ENCODE data around the gene KLHDC9.

Gene KLHDC9

GRCh38 chr1:161119092-161119903 lies 21.1 kb downstream of the KLHDC9 start:
- TF ChIP-seq POLR2A (IDR thresholded peaks at IDR 0.05; ENCODE audit: low read length): peak; percentile 46
- no peak for TF ChIP-seq GATA1 (IDR thresholded peaks at IDR 0.05; ENCODE audit: low read depth, low read length)

DNA sequence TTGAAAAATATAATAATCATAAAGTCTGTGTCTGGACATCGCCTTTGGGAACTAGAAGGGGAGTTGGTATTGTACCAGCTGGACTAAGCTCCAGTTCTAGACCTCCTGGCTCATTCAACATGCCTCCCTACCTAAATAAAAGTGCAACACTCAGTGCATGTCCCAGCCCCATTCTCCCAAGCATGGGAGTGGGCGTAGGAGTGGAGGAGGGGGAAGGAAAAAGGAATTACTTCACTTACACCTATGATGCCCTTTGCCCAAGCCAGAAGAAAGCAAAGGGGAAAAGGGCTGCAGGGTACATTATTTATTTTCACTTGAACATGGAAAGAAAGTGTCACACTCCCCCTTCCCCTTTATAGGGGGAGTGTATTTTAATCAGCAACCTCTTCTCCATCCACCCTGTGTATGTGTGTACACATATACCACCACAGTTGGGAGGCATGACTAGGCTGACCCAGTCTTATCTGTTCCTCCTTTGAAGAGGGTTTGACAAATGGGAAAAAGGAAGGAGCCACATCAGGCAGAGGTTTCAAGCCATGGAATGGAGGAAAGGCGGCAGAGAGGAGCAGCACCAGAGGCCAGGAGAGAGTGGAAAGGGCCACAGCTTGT lies 23.0 kb downstream of the KLHDC9 start:
- TF ChIP-seq GATA1 (IDR thresholded peaks at IDR 0.05; ENCODE audit: low read depth, low read length): no peak
- TF ChIP-seq POLR2A (IDR thresholded peaks at IDR 0.05; ENCODE audit: low read length): no peak
- DNase-seq: no peak

More at GRCh38 chr1:161119092-161119903, 21.1 kb downstream of the KLHDC9 start:
- peak; percentile 81 for DNase-seq

DNA sequence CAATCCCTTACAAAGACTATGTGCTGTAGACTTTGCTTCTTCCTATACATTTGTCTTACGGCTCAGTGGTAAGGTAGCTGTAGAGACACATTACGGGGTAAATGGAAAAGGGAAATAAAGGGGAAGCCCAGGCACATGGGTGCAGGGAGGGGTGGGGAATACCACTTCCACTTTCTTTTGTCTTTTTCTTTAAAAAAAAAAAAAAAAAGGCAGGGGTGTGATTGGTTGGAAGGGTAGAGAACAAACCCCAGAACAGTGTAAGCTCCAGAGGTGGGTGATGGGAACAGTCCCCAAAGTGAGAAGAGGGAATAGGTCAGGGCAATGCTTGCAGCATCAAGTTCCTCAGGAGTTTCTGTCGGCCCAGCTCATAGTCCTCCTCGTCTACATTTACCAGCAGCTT lies 23.7 kb downstream of the KLHDC9 start:
- no peak for TF ChIP-seq POLR2A (IDR thresholded peaks at IDR 0.05; ENCODE audit: low read length)
- TF ChIP-seq GATA1 (IDR thresholded peaks at IDR 0.05; ENCODE audit: low read depth, low read length): no peak
- DNase-seq: no peak

GRCh38 chr1:161122967-161123366 lies 24.8 kb downstream of the KLHDC9 start:
- TF ChIP-seq GATA1 (IDR thresholded peaks at IDR 0.05; ENCODE audit: low read depth, low read length): no peak
- no peak for TF ChIP-seq POLR2A (IDR thresholded peaks at IDR 0.05; ENCODE audit: low read length)
- no peak for DNase-seq

- DNase-seq: no peak
- TF ChIP-seq POLR2A (IDR thresholded peaks at IDR 0.05; ENCODE audit: low read length) (peak; percentile 19), GATA1 (IDR thresholded peaks at IDR 0.05; ENCODE audit: low read depth, low read length) (no peak)
Observed at GRCh38 chr1:161127649-161128048, 29.5 kb downstream of the KLHDC9 start.

GRCh38 chr1:161128591-161129420 lies 30.6 kb downstream of the KLHDC9 start:
- TF ChIP-seq GATA1 (IDR thresholded peaks at IDR 0.05; ENCODE audit: low read depth, low read length) (no peak), POLR2A (IDR thresholded peaks at IDR 0.05; ENCODE audit: low read length) (no peak)
- peak in 1 of 2 experiments; percentile 15 for DNase-seq

- no peak for DNase-seq
- no peak for TF ChIP-seq GATA1 (IDR thresholded peaks at IDR 0.05; ENCODE audit: low read depth, low read length)
- no peak for TF ChIP-seq POLR2A (IDR thresholded peaks at IDR 0.05; ENCODE audit: low read length)
Observed at GRCh38 chr1:161130266-161130665, 32.1 kb downstream of the KLHDC9 start.

DNA sequence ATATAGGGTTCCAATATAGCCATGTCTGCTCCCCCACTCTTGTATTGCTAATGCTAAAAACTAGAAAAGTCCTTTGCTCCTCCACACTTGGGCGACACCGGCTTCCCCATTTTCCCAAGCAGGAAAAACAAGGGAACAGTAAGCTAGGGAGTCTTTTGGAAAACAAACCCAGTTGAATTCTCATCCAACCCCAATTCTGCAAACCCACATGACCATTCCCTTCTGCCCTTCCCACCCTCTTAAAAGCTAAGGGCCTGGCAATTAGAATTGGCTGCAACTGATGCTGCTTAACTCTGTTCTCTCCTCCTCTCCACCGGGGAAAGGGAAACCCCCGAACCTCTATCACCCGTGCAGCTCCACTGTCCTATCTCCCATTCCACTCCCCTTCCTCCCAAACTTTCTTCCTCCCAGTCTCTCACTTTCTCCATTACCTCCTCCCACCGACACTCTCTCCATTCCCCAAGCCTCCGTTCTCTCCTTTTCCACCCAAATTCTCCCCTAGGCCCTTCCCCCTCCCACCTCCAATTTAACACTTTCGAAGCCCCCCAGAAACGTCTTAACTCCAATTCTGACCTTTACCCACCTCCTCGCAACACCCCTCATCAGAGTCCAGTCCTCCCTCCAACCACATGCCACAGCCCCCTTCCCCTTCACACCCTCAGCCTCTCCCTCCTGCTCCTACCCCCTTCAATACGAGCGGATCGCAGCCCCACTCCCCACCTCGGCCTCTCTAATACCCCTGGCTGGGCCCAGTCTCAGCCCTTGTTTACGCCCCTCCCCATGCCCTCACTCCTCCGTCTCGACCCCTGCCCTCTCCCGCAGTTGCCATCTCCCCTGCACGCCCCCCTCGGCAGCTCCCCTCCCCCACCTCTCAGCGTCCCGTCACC lies 33.6 kb downstream of the KLHDC9 start:
- peak; percentile 36 to 51 for DNase-seq
- no peak for TF ChIP-seq GATA1 (IDR thresholded peaks at IDR 0.05; ENCODE audit: low read depth, low read length)
- no peak for TF ChIP-seq POLR2A (IDR thresholded peaks at IDR 0.05; ENCODE audit: low read length)

DNA sequence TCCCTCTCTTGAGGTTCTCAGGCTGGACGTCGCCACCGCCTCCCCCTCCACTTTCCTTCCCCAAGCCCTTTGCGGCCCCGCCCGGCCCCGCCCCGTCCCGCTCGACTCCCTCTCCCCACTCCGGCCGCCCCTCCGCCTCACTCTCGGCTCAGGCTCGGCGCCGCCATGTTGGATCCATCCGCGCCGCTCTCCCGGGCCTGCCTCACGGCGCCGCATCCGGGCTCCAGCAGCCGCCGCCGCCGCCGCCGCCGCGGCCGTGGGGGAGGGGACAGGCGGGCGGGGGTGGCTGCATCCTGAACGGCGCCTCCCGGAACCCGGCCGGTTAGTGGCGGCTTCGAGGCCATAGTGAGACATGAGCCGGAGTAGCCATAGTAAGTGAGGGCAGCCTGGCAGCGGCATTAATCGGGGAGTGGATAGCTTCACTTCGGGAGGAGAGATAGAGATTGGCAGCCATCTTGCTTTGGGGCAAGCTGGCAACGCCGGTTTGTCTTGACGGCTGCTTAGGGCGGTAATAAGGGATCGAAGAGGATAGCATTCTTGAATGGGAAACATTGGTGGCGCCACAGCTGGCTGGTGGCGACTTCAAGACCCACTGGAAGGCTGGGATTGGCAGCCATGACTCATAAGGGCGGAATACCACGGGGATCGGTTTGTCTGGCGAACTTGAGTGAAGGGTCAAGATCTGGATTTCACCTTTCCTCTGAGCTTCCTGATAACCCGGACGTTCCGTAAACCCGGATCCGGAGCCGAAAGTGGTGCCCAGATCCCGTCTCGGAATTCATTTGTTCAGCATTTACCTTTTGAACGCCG lies 34.5 kb downstream of the KLHDC9 start, which contains the start of gene DEDD:
DEDD (minus strand) TSS at position 258 of the 810 bp plus-strand sequence. CDS start 8,205 bp downstream, outside the sequence.
- TF ChIP-seq GATA1 (IDR thresholded peaks at IDR 0.05; ENCODE audit: low read depth, low read length) (no peak), POLR2A (IDR thresholded peaks at IDR 0.05; ENCODE audit: low read length) (peak; percentile 59)

GRCh38 chr1:161133220-161133740 lies 35.1 kb downstream of the KLHDC9 start:
- TF ChIP-seq GATA1 (IDR thresholded peaks at IDR 0.05; ENCODE audit: low read depth, low read length) (no peak), POLR2A (IDR thresholded peaks at IDR 0.05; ENCODE audit: low read length) (no peak)
- DNase-seq: peak; percentile 40 to 54

More for the DNA sequence above, 34.5 kb downstream of the KLHDC9 start, which contains the start of gene DEDD:
- DNase-seq: peak; percentile 93 to 94

GRCh38 chr1:161137881-161138280 lies 39.7 kb downstream of the KLHDC9 start:
- DNase-seq: no peak
- TF ChIP-seq GATA1 (IDR thresholded peaks at IDR 0.05; ENCODE audit: low read depth, low read length) (no peak), POLR2A (IDR thresholded peaks at IDR 0.05; ENCODE audit: low read length) (no peak)

DNA sequence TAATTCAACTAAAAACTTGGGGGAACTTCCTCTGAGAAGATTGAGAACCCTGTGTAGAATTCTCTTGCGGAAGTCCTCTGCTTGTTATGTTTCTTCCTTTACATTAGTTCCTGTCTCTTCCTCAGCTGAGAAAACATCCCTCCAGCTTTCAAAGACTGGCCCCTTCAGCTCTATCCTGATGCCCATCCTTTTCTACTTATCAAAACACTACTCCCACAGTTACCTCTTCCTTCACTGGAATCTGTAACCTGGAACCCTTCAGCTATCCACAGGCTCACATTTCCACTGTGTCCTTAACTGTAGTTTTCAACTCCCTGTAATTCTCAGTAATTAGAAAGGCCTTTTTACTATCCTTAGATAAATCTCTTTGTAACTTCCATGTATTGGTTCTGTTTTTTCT lies 40.3 kb downstream of the KLHDC9 start:
- DNase-seq: no peak
- TF ChIP-seq GATA1 (IDR thresholded peaks at IDR 0.05; ENCODE audit: low read depth, low read length): no peak
- no peak for TF ChIP-seq POLR2A (IDR thresholded peaks at IDR 0.05; ENCODE audit: low read length)
